Neutrophil (primary cell): ENCODE measurements around the gene YWHAH.

ENCODE experiments used
- H3K27ac ChIP-seq: fragments of 200-600 bp; sonication (generic); 2 replicates; pipeline ENCODE4 v1.5.1; 2016; ENCODE audit warnings: mild to moderate bottlenecking, moderate library complexity
- H3K27me3 ChIP-seq: fragments of 200-600 bp; sonication (generic); 2 replicates; pipeline ENCODE4 v1.6.0; 2016; ENCODE audit warnings: mild to moderate bottlenecking
- H3K36me3 ChIP-seq: fragments of 200-600 bp; sonication (generic); 2 replicates; pipeline ENCODE4 v1.5.1; 2017
- H3K4me1 ChIP-seq, 2 experiments: fragments of 200-600 bp in 1 of 2; sonication (generic) in 1 of 2; 1 replicate in 1 of 2; 2 replicates in 1 of 2; pipeline versions ENCODE4 v1.5.1 to v1.6.1; 2013 to 2016; ENCODE audit warnings: low read depth in 1 of 2, low read length in 1 of 2, mild to moderate bottlenecking in 1 of 2, moderate library complexity in 1 of 2; ENCODE audit not compliant: control insufficient read depth in 1 of 2, insufficient read depth in 1 of 2
- H3K4me3 ChIP-seq, 2 experiments: fragments of 200-600 bp in 1 of 2; sonication (generic) in 1 of 2; 1 replicate in 1 of 2; 2 replicates in 1 of 2; pipeline ENCODE4 v1.5.1; 2013 to 2016; ENCODE audit warnings: low read depth in 1 of 2, low read length in 1 of 2, mild to moderate bottlenecking in 1 of 2, moderate library complexity in 1 of 2
- H3K9me3 ChIP-seq: fragments of 200-600 bp; sonication (generic); 2 replicates; pipeline ENCODE4 v1.5.1; 2016
- TF ChIP-seq, protein P1 (sequence below): fragments of 200-600 bp; sonication (generic); IDR thresholded peaks from 2 replicates; pipeline ENCODE4 v1.5.1; 2016; ENCODE audit warnings: antibody characterized with exemption

The YWHAH gene

DNA sequence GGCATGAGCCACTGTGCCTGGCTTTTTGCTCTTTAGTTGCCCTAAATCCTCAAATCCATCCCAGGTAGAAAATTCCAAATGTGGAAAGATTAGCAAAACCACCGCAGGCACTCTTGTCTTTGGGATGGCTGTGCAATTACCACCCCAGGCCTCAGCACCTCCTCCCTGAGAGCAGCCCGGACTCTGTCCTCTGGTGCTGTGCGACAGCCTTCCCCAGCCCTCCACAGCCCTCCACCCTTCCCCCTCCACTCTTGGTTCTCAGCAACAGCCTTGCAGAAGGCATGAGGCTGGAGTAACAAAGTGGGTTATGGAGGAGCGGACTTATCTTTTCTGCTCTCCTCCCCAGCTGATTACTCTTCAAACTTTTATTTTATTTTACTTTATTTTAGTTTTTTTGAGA is 44.7 kb upstream of the YWHAH start:
- H3K27me3 ChIP-seq, result no peaks in the 10 kb centered on the region
- H3K4me1 ChIP-seq, result no peaks in the 10 kb centered on the region
- TF ChIP-seq, protein P1, sequence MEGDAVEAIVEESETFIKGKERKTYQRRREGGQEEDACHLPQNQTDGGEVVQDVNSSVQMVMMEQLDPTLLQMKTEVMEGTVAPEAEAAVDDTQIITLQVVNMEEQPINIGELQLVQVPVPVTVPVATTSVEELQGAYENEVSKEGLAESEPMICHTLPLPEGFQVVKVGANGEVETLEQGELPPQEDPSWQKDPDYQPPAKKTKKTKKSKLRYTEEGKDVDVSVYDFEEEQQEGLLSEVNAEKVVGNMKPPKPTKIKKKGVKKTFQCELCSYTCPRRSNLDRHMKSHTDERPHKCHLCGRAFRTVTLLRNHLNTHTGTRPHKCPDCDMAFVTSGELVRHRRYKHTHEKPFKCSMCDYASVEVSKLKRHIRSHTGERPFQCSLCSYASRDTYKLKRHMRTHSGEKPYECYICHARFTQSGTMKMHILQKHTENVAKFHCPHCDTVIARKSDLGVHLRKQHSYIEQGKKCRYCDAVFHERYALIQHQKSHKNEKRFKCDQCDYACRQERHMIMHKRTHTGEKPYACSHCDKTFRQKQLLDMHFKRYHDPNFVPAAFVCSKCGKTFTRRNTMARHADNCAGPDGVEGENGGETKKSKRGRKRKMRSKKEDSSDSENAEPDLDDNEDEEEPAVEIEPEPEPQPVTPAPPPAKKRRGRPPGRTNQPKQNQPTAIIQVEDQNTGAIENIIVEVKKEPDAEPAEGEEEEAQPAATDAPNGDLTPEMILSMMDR, result no peak
- H3K27ac ChIP-seq, result no peak overlapping the region
- no peak overlapping the region for H3K4me3 ChIP-seq
- H3K9me3 ChIP-seq, result no peaks in the 10 kb centered on the region
- H3K36me3 ChIP-seq, result peaks cover 60% of the 10 kb centered on the region

DNA sequence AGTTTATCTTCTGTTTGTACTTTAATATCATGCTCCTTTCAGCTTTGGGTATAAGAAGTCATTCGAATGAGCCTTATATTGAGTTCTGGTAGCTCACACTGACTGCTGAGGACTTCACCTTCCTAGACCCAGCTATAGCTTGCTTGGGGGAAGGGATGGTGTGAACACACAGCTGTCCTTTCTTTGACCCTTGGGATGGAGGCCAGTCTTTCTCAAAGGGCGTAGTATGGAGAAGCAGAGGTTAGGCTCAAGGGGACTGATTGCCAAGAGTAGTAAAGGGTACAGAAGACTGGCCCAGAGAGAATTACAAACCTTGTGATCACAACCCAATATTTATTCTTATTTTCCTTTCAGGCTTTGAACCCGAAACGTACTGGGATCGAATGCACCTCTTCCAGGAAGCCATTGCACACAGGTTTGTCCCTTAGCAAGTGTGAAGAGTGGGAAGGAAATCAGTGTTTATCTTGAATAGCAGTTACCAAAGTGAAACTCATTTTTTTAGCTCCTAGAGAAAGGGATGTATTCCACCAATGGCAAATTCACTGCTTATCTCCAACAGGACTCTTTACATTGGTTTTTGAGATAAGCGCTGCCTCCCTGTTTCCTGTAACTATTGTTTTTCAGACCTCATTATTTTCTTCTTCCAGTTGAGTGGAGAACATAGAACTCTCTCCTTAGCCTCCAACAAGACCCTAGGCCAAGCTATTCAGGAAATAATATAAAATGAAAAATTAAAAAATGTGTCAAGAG is 42.8 kb upstream of the YWHAH start:
- H3K9me3 ChIP-seq, result no peaks in the 10 kb centered on the region
- peaks cover 70% of the 10 kb centered on the region for H3K36me3 ChIP-seq
- TF ChIP-seq, protein P1, result no peak
- H3K27me3 ChIP-seq, result no peaks in the 10 kb centered on the region
- no peaks in the 10 kb centered on the region for H3K4me1 ChIP-seq
- no peak overlapping the region for H3K27ac ChIP-seq
- no peak overlapping the region for H3K4me3 ChIP-seq

DNA sequence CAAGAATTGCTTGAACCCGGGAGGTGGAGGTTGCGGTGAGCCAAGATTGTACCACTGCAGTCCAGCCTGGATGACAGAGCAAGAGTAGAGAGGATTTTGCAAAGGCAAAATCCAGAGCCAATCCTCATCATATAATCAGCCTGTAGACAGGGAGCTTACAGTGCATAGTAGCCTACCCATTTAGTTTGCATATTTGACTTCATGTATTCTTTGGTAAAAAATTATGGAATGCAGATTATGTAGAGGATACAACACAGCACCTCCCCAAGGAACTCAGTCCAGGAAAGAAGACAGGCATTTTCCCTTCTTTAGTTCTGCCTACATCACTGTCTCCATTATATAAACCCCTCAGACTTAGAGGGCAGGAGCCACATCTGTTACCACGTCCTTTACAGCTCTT is 39.7 kb upstream of the YWHAH start:
- Histone ChIP-seq H3K4me1 (no peaks in the 10 kb centered on the region), H3K9me3 (no peaks in the 10 kb centered on the region), H3K4me3 (no peak overlapping the region), H3K27me3 (no peaks in the 10 kb centered on the region), H3K27ac (no peak overlapping the region), H3K36me3 (peaks cover 58% of the 10 kb centered on the region)
- TF ChIP-seq, protein P1, result no peak

DNA sequence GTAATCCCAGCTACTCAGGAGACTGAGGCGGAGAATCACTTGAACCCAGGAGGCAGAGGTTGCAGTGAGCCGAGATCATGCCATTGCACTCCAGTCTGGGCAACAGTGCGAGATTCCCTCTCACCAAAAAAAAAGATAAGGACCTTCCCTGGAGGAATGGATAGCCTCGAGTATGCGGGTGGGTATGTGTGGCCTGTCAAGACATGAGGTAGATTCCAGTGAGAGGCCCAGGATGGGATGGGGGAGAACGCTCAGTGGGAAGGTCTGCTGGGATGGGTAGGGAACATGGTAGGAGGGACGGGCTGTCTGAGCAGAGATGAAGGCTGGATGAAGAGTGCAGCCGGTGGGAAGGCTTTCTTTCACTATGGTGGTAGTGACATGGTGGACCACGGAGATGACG is 39.0 kb upstream of the YWHAH start:
- peaks cover 60% of the 10 kb centered on the region for H3K36me3 ChIP-seq
- no peaks in the 10 kb centered on the region for H3K9me3 ChIP-seq
- no peaks in the 10 kb centered on the region for H3K27me3 ChIP-seq
- TF ChIP-seq, protein P1, result no peak
- no peak overlapping the region for H3K4me3 ChIP-seq
- no peak overlapping the region for H3K27ac ChIP-seq
- no peaks in the 10 kb centered on the region for H3K4me1 ChIP-seq

DNA sequence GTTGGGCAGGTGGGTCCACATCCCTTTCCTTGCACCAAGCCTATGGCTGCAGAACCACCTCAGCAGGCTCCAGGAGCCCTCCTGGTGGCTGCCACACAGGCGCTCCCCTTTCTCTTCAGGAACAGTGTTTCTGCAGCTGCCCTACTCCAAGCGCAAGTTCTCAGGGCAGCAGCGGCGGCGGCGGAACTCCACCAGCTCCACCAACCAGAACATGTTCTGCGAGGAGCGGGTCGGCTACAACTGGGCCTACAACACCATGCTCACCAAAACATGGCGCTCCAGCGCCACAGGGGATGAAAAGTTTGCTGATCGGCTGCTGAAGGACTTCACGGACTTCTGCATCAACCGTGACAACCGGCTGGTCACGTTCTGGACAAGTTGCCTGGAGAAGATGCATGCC is 38.2 kb upstream of the YWHAH start:
- H3K27ac ChIP-seq, result no peak overlapping the region
- no peaks in the 10 kb centered on the region for H3K9me3 ChIP-seq
- TF ChIP-seq, protein P1, result no peak
- H3K4me1 ChIP-seq, result no peaks in the 10 kb centered on the region
- H3K27me3 ChIP-seq, result no peaks in the 10 kb centered on the region
- no peak overlapping the region for H3K4me3 ChIP-seq
- H3K36me3 ChIP-seq, result peaks cover 66% of the 10 kb centered on the region
